NCI-H748 (cell line): ENCODE measurements around the gene DCANP1.
"Not testable (repeated sequence)": the region's sequence is repeated elsewhere in the genome, so short reads cannot be mapped to it uniquely, and the experiment has no call there.

ENCODE experiments used
- DNase-seq: peaks from one replicate; lab custom pipeline; 2025; ENCODE audit not compliant: unreplicated experiment; lab: John Stamatoyannopoulos, UW

DCANP1 gene, protein sequence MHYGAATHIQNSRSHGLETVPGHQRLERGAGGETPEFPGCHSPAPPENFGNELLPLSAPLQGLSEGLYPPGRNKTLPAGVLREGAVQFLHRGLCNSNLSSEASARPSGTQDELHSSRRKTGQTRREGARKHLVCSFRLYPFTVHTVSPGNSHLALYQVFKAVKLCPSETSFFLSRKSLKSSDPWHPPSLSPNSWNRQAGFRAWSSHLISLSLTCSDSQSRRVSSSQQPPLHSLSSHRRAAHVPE

DNA sequence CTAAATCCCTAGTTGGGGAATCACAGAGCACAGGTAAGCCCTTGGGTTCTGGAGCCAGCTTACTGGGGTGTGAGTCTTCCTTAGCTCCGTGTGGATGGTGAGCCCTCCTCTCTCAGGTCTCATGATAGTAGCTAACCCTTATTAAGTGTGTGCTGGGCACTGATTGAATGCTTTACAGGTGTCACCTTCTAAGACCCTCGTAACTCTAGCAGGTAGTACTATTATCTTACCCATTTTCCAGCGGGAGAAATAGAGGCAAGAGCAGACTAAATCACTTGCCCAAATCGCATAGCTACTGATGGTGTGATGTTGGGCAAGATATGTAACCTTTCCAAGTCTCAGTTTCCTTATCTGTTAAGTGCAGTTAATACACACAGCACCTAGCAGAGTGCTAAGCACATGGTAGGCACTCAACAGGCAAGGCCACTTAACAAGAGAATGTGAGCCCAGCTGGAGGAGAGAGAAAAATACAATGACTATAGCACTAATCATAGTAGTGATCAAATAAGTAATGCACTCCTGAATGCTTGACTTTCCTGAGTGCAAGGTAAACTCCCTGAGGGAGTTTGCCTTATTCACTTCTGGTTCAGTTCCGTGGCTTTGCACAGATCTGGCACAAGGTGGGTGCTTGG, at the start of gene DCANP1:
Gene DCANP1 (minus strand): TSS at position 51 of the 632 bp plus-strand sequence. CDS start 240 bp downstream, outside the sequence.
- DNase-seq: peak; percentile 18

DNA sequence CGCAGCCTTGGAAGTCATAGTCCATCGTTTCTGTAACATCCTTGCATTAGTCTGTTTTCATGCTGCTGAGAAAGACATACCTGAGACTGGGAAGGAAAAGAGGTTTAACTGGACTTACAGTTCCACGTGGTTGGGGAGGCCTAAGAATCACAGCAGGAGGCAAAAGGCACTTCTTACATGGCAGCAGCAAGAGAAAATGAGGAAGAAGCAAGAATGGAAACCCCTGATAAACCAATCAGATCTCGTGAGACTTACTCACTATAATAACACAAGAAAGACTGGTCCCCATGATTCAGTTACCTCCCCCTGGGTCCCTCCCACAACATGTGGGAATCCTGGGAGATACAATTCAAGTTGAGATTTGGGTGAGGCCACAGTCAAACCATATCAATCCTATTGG, 48.4 kb upstream of the DCANP1 start:
- not testable (repeated sequence) for DNase-seq

DNA sequence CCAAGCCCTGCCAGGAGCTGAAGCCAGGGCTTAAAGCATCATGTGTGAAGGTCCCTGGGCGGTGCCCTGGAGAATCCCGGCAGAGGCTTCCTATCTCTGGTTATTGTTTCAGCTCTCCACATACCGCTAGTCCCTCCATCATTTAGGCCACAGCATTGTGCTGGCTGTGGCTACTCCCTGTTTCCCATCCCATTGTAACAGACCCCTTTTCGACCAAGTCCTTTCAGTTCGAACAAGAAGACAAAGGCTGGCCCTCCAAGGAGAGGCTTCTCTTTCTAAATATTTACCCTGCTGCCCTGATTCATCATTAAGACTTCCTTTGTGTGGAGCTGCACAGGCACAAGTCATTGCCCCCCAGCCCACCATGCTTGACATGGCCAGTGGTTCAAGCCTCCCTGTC, 47.0 kb upstream of the DCANP1 start:
- no peak for DNase-seq

DNA sequence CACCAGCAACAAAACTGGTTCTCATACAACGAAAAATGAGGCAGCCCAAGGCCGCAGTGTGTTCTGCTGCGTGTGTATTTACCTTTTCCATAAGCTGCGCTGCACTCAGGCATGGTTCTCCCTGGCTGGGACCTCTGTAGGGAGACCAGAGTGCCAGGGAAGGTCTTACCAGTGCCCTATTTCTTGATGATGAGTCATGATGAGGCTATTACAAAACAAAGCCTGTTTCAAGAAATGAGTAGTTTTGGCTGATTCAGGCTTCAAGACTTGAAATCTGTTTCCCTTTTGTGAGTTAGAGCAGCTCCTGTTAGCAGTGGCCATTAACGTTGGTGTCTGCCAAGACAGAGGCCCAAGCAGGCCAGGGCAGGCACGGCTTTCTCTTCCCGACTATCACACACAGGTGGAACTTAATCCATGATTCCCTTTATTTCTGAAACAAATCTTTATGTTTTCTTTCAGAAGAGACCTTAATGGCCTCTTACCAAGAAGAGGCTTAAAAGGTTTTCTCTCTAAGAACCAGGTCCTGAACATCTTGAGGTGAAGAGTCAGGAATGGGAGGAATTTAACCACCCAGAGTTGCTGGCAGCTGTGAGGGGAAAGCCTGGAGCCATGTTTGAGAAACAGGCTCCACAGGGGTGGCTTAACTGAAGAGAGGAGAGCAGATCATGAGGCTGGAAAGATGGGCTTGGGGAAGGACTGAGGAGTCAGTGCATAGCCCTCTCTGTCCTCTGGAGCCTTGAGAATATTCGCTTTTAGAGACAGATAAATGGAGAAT, 46.4 kb upstream of the DCANP1 start:
- DNase-seq: no peak

DNA sequence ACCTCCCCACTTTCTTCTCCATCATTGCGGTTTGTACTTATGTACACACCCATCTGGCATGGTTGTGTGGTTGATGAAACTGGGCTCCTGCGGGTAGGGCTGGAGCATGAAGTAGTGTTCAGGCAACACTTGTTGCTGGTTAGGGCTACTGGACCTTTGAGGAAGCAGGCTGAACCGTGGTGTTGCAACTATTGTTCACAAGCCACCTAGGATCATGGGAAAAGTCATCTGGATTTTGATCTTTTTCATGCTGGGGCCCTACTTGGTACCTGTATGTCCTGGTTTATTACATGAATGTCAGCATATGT, 45.1 kb upstream of the DCANP1 start:
- DNase-seq: peak; percentile 72

DNA sequence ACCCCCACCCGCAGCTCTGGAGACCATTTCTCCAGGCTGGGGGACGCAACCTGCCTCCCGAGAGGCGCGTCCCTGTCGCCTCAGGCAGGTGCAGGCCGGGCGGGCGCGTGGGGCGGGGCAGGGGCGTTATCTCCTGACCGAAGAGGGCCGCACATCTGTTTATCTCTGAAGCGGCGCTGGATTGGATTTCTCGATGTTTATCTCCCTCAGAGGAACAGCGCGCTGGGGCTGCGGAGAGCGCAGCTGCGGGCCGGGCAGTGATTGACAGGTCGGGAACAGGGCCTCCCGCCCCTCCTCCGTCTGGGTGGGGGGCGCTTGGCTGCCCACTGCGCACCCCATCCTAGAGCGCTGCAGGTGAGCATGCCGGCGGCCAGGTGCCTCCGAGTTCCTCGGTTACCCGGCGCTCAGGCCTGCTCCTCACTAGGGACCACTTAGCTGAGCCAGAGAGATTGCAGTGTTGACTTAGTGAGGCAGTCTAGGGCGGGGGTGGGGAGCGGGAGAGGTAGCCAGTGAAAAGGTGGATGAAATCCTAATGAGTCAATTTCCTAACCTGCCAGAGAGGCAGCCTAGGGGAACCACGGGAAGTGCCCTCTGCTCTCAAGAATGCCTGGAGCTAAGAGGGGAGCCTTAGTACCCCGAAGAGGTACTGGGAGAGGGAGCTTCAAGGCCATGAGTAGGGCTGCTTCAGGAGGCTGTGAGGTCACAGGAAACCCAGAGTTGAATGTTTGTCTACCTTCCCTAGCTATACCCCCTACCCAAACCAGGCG, 44.6 kb upstream of the DCANP1 start:
- DNase-seq: peak; percentile 98

DNA sequence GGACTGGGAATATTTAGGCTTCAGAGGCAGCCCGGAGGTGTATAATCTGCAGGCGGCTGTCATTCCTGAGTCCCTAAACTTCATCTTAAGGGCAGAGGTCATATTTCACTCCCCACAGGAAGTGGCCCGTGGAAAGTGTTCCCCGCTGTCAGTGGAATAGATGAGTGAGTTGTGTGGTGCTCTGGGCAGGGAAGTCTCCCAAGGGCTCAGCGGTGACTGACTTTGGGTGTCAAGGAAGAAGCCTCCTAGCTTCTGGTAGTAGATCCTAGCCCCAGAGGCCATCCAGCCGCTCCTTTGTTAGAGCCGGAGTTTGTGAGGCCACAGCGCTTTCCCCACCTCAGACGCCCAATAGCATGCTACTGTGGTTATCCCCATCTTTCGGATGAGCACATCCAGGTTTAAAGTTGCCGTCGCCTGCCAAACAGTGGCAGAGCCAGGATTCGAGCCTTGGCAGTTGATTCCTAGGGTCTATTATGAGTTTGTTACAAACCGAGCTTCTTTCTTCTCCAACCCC, 43.9 kb upstream of the DCANP1 start:
- no peak for DNase-seq

DNA sequence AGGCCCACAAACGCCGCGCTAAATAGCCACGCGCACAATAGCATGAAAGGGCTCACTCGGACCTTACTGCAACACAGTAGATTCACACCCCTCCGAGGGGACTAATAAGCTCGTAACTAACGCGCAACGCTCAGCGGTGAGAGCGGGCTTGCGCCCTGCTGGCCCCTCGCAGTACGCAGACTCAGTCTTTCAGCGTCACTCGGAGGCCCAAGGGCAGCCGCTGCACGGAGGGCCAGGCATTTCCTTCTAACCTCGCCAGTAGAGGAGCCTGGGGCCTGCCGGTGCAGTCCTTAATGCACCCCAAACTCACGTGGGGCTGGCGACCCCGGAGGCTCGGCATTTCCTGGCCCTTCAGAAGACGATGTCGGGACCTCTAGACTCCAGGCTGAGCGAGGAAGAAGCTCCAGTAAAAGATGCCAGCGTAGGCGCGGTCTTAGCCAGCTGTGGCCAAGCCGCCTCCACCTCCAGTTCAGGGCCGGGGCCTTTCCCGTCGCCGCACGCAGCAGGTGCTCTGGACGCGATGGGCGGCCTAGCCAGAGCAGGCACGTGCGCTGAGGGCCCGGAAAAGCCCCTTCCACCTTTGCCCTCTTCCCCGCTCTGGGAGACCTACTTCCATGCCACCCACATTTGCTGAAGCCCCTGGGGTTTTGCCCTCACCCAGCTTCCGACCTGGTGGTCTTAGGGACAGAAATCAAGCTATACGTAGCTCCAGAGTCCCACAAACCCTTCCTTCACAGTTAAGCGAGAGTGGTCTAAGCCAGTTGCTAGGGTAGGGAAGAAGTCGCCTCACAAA, 43.3 kb upstream of the DCANP1 start:
- DNase-seq: no peak

DNA sequence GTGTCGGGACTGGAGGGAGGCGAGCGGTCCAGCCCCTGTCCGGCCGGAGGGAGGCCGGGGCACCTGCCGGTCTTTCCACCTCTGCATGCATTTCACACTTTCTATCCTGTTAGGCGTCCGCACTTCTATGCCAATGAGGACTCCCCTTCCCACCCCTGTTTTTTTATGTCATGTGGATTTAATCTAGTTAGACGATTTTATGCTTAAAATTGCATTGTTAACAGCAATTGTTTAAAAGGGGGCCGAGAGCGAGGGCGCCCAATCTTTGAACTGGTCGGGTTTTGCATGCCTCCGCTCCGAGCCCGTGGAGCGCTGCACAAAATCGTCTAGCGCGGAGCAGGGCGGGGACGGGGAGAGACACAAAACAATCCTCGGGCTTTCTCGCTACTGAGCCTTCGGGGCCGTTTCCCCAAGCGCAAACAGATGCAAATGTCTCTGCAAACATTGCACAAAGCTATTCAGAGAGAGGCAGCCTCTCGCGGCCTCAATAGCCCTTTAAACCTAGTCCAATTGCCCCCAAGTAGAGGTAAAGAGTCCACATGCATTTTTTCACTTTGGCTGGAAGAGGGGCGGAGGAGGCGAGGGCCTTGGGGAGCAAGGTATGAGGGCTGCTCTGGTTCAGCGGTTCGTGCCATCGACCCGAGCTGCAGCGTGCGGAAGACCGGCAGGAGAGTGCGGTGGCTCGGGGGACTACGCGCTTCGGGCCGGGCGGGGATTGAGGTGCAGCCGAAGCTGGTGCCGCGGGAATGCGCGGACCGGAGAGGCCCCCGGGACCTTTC, 42.5 kb upstream of the DCANP1 start:
- peak; percentile 91 for DNase-seq

DNA sequence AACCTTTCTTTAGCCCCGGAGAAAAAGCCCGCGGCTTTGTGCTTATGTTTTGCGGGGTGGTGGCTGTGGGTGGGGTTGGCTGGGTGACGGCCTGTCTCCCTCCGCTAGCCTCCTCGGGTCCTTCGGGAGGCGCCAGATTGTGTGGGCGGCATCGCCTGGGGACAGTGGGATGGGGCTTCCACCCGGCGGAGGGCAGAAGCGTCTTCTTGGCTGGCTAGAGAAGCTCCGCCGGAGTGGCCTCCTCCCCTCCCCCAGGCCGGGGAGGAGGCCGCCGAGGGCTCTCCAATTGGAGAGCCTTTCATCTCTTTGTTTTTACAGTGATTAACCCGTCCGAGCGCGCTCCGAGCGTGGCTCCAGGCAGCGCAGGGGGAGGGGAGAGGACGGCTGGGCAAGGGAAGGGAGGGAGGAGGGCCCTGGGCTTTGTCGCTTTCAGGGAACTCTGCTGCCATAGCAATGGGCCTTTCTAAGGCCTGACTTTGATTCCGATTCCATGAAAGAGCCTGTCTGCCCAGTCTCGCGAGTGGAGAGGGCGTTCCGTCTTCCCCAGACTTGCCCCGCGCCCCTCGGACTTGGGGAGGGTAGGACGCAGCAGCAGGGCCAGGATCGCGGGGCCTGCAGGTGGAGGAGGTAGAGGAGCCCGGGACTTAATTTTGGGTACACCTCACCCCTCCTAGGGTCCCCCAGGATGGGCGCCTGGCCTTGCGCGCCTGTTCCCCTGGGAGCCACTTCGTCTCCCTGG, 41.7 kb upstream of the DCANP1 start:
- peak; percentile 98 for DNase-seq

DNA sequence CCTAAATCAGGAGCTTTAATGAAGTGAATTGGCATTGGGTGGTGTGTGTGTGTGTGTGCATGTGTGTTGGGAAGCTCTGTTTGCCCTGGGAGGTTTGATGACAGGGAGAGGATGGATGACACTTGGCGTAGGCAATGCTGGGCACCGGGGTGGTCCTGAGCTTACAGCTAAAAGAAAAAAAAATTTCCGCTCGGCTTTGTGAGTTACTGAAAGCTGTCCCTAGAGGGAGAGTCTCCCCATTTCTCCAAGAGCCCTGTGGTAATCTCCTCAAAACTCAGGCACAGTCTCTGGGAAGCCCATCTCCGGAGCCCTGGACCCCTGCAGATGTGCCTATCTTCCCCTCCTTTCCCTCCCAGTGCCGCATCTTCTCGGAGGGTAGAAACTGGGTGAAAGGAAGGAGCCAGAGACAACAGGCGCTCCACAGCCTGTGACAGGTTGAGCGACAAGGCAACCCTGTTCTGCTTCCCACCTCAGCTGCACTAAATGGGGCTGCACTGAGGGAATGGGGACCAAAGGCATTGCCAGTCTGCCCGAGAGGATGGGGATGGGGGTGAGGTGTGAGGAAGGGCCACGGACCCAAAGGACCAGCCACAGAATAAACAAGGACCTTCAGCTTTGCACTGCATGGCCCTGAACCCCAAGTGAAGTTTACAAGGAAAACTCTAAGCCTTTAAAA, 40.8 kb upstream of the DCANP1 start:
- DNase-seq: peak; percentile 10

DNA sequence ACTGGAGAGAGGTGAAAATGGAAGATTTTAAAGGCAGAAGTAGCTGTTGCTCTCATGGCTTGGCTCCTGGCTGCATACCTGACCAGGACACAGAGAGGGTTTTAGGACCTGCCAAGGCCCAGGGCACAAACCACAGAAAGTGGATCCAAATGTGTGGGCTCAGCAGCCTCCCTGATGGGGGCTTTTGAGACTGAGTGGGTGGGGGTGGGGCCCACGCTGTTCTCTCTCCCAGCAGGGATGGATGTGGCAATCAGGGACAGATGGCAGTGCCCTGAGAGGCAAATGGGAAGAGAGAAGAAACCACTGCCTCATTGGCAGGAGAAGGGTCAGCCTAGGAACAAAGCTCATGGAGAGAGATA, 39.9 kb upstream of the DCANP1 start:
- no peak for DNase-seq

DNA sequence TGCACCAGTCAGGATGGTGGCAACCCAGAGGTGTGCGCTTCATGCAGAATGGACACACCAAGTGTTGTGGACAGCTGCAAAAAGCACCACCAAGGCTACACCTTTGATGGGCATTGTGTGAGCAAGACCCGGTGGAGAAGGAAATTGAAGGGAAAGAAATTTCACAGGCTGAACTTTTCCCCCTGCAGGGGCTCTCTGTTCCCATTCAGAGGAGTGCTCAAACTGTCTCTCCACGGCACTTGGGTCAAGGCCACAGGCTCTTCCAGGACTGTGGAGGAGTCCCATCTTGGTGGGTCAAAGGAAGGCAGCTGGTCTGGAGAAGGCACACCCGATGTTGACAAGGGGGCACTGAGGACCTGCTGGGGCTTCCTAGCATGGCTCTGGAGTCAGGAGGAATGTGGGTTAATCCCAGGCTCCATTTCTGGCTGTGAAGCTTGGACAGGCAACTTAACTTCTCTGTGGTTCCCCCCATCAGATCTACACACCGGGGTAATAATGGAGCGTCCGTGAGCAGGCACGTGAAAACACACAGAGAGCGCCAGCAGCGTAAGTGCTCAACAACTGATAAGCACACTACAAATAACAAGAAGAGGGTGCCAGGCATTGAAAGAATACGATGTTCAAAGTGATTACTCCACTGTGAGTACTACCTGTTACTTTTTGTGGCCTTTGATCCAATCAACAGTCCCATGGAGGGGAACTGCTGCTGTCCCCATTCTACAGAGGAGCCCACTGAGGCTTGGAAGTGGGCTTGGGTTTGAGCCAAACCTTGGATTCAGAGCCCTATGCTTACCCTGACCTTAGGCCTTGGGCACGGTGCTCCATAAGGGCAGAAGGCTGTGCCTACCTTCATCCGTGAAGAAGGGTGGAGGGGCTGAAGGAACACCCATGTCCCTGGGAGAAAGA, 39.2 kb upstream of the DCANP1 start:
- no peak for DNase-seq

DNA sequence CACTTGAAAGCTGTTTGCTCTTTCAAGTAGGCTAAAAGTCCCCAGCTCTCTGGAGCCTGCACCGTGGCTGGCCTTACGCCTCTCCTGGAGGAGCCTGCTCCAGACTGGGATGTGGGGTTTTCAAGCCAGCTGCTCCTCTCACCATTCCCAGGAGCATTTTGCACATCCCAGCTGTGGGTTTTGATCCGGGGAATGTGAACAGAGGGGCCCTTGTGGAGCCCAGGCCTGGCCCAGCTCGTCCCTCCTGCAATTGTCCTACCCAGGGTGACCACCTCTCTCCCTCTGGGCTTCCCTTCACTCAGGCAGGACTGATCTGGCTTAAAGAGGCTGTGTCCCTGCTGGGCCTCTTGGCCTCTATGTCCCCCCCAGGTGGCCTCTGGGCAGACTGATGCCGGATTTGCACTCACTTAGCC, 37.5 kb upstream of the DCANP1 start:
- DNase-seq: peak; percentile 17

DNA sequence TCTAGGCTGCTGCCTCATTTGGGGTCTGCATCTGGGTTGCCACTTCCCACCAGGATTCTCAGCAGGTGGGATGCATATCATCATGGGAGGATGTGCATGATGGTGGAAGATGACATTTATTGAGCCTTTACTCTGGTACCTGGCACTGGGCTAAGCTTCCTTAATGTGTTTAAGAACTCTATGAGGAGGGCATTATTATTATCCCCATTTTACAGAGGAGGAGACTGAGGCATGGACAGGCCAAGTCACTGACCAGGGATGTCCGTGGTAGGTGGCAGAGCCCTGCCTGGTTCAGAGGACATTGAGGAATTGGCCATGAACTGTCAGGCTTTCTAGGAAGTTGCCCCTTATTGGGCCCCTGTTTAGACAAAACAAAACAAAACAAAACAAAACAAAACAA, 36.1 kb upstream of the DCANP1 start:
- DNase-seq: no peak

DNA sequence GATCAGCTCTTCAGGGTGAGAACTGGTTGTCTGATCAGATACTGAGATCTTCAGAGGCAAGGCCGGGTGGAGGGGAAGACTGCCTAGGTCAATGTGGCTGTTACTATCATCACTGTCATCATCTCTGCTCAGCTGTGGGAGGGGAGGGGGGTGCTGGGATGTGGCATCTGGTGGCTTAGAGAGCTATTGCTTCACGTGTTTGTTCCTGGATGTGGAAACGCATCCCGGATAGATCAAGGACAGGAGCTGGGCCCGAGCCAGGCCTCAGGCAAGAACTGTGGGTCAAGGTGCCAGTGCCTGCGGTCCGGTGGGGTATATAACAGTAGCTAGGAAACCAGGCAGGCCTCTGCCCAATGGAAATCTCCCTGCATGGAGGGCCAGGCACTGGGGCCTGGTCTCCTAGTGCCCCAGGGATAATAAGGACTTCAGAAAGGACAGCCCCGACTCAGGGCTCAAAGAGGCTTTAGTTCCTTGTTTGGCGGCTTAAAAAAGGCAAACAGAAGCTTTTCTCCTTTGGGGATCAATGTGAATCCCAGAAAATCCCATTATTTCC, 35.3 kb upstream of the DCANP1 start:
- DNase-seq: no peak

DNA sequence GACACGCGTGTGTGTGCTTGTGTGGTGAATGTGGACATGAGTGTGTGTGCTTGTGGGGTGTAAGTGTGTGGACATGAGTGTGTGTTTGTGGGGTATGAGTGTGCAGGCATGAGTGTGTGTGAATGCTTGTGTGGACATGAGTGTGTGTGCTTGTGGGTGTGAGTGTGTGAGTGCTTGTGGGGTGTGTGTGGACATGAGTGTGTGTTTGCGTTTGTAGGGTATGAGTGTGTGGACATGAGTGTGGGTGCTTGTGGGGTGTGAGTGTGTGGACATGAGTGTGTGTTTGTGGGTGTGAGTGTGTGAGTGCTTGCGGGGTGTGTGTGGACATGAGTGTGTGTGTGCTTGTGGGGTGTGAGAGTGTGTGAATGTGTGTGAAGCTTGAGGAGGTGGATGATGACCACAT, 34.8 kb upstream of the DCANP1 start:
- DNase-seq: no peak
